HL-60 (cell line): ENCODE data around the gene GADD45A.

Source experiments
- CTCF ChIP-seq: IDR thresholded peaks from one replicate; pipeline ENCODE4 v1.5.1; 2011; ENCODE audit warnings: low read length, control low read depth, inconsistent platforms; ENCODE audit not compliant: insufficient read depth
- POLR2AphosphoS5 ChIP-seq: IDR thresholded peaks from 2 replicates; pipeline ENCODE4 v1.6.1; 2012; ENCODE audit warnings: low read depth

GRCh38 chr1:67652800-67653199, 32.2 kb upstream of the GADD45A start:
- TF ChIP-seq POLR2AphosphoS5 (no peak), CTCF (no peak)
